RWPE2 (cell line): ENCODE data around the gene SLC40A1.
"Not testable (repeated sequence)": the region's sequence is repeated elsewhere in the genome, so short reads cannot be mapped to it uniquely, and the experiment has no call there.

Source experiments
- ATAC-seq: fragments of 200-7000 bp; cut with Tn5 transposase; 3 replicates; pipeline ENCODE4 v1.9.1; 2021; ENCODE audit warnings: low read depth
- DNase-seq: peaks from one replicate; pipeline ENCODE4 v3.0.0-alpha.2; 2020; ENCODE audit warnings: low spot score
- H3K27ac ChIP-seq: fragments of 450-650 bp; 2 replicates; pipeline ENCODE4 v1.5.1; 2017; ENCODE audit warnings: mild to moderate bottlenecking; ENCODE audit not compliant: poor library complexity, severe bottlenecking
- H3K27me3 ChIP-seq: fragments of 250-450 bp; sonication (Bioruptor Pico); 2 replicates; pipeline ENCODE4 v1.5.1; 2021; ENCODE audit warnings: mild to moderate bottlenecking, moderate library complexity; ENCODE audit not compliant: insufficient read depth, poor library complexity, severe bottlenecking
- H3K36me3 ChIP-seq: fragments of 250-450 bp; sonication (Bioruptor Pico); 2 replicates; pipeline ENCODE4 v1.5.1; 2020; ENCODE audit warnings: low read depth, mild to moderate bottlenecking, moderate library complexity
- H3K4me1 ChIP-seq: fragments of 250-450 bp; sonication (Bioruptor Pico); 2 replicates; pipeline ENCODE4 v1.5.1; 2021; ENCODE audit warnings: mild to moderate bottlenecking, moderate library complexity; ENCODE audit not compliant: insufficient read depth, poor library complexity, severe bottlenecking
- H3K4me3 ChIP-seq: fragments of 250-450 bp; sonication (Bioruptor Pico); 2 replicates; pipeline ENCODE4 v1.5.1; 2021; ENCODE audit warnings: mild to moderate bottlenecking, moderate library complexity; ENCODE audit not compliant: severe bottlenecking
- H3K9me3 ChIP-seq: fragments of 250-450 bp; sonication (Bioruptor Pico); 2 replicates; pipeline ENCODE4 v1.5.1; 2021; ENCODE audit warnings: mild to moderate bottlenecking, moderate library complexity; ENCODE audit not compliant: severe bottlenecking
- TF ChIP-seq, protein P1 (sequence below): fragments of 450-650 bp; IDR thresholded peaks from one replicate; pipeline ENCODE4 v1.5.1; 2017; ENCODE audit warnings: mild to moderate bottlenecking, moderate library complexity; ENCODE audit not compliant: poor library complexity, severe bottlenecking

SLC40A1 gene

DNA sequence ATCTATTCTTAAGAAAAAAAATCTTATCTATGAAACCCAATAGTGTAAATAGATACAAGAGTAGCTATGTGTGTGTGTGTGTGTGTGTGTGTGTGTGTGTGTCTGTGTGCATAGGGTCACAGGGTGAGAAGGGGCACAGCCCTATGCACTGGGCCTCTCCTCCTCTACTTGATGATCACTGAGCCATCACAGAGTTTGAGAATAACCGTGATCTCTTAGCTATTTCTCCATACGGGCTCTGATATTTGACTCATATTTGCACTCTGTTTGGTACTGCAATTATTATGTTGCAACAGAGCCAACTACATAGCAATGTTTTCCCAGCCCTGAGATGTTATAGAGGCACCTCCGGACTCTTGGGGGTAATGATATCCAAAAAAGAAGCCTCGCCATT lies 28.8 kb upstream of the SLC40A1 start:
- Histone ChIP-seq H3K27me3 (no peaks in the 10 kb centered on the region), H3K4me3 (no peak overlapping the region), H3K36me3 (no peaks in the 10 kb centered on the region), H3K4me1 (peaks cover 4% of the 10 kb centered on the region), H3K27ac (no peak overlapping the region), H3K9me3 (peaks cover 4% of the 10 kb centered on the region)
- ATAC-seq (peak; percentile 67), DNase-seq (no peak)
- TF ChIP-seq, protein P1, sequence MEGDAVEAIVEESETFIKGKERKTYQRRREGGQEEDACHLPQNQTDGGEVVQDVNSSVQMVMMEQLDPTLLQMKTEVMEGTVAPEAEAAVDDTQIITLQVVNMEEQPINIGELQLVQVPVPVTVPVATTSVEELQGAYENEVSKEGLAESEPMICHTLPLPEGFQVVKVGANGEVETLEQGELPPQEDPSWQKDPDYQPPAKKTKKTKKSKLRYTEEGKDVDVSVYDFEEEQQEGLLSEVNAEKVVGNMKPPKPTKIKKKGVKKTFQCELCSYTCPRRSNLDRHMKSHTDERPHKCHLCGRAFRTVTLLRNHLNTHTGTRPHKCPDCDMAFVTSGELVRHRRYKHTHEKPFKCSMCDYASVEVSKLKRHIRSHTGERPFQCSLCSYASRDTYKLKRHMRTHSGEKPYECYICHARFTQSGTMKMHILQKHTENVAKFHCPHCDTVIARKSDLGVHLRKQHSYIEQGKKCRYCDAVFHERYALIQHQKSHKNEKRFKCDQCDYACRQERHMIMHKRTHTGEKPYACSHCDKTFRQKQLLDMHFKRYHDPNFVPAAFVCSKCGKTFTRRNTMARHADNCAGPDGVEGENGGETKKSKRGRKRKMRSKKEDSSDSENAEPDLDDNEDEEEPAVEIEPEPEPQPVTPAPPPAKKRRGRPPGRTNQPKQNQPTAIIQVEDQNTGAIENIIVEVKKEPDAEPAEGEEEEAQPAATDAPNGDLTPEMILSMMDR = no peak

GRCh38 chr2:189608795-189609422 lies 28.3 kb upstream of the SLC40A1 start:
- ATAC-seq = peak; percentile 66; the same call in 2 of the 3 replicates
- no peak for DNase-seq
- no peak overlapping the region for H3K4me3 ChIP-seq
- H3K36me3 ChIP-seq = no peaks in the 10 kb centered on the region
- no peaks in the 10 kb centered on the region for H3K27me3 ChIP-seq
- peaks cover 4% of the 10 kb centered on the region for H3K4me1 ChIP-seq
- H3K9me3 ChIP-seq = peaks cover 4% of the 10 kb centered on the region
- TF ChIP-seq, protein P1 = no peak
- no peak overlapping the region for H3K27ac ChIP-seq

GRCh38 chr2:189608170-189608569 lies 27.6 kb upstream of the SLC40A1 start:
- ATAC-seq (no peak), DNase-seq (no peak)
- no peaks in the 10 kb centered on the region for H3K27me3 ChIP-seq
- peaks cover 4% of the 10 kb centered on the region for H3K9me3 ChIP-seq
- H3K27ac ChIP-seq = no peak overlapping the region
- H3K4me3 ChIP-seq = no peak overlapping the region
- no peaks in the 10 kb centered on the region for H3K36me3 ChIP-seq
- H3K4me1 ChIP-seq = peaks cover 4% of the 10 kb centered on the region
- TF ChIP-seq, protein P1 = no peak

GRCh38 chr2:189602233-189602632 lies 21.6 kb upstream of the SLC40A1 start:
- H3K4me3 ChIP-seq = no peak overlapping the region
- no peaks in the 10 kb centered on the region for H3K9me3 ChIP-seq
- TF ChIP-seq, protein P1 = no peak
- no peaks in the 10 kb centered on the region for H3K27me3 ChIP-seq
- ATAC-seq (no peak), DNase-seq (no peak)
- H3K4me1 ChIP-seq = no peaks in the 10 kb centered on the region
- H3K27ac ChIP-seq = no peak overlapping the region
- H3K36me3 ChIP-seq = no peaks in the 10 kb centered on the region

DNA sequence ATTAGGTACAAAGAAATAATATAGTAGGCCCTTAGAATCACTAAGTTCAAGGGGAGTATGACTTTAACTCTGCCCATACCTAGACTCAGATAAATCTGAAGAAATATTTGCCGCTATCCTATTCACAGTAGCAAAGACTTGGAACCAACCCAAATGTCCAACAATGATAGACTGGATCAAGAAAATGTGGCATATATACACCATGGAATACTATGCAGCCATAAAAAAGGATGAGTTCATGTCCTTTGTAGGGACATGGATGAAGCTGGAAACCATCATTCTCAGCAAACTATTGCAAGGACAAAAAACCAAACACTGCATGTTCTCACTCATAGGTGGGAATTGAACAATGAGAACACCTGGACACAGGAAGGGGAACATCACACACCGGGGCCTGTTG lies 21.1 kb upstream of the SLC40A1 start:
- H3K4me1 ChIP-seq, H3K27me3 ChIP-seq, H3K9me3 ChIP-seq, H3K4me3 ChIP-seq, ATAC-seq, H3K27ac ChIP-seq, H3K36me3 ChIP-seq, DNase-seq: not testable (repeated sequence)
